GM12878 (cell line): ENCODE results near the gene SEMA7A. TPM values are rescaled to one million over a fixed set of nuclear protein-coding genes. Genes with fewer than 3 reads are reported as not detected.

Experiments
- ATAC-seq: fragments of 200-7000 bp; cut with Tn5 transposase; 3 replicates; pipeline ENCODE4 v1.9.1; 2020; ENCODE audit warnings: mild to moderate bottlenecking, moderate library complexity
- BruUV-seq: library from RNA; stranded (reverse); fragments of 400-500 nt; replicated peaks from 2 replicates; lab custom pipeline; 2021; lab: Mats Ljungman, UMichigan
- CTCF ChIA-PET: fragments of 300-600 bp; sonication (Branson Sonifier 250); formaldehyde crosslinking; extraction: SDS; loops from one replicate; lab custom pipeline; 2021; ENCODE audit warnings: inconsistent platforms; lab: Yijun Ruan, JAX
- POLR2A ChIA-PET: fragments of 350-600 bp; formaldehyde crosslinking; extraction: SDS; loops from one replicate; lab custom pipeline; 2021; ENCODE audit warnings: inconsistent platforms; lab: Charles Lee
- RAD21 ChIA-PET: fragments of 300-600 bp; sonication (Branson Sonifier 250); formaldehyde crosslinking; loops from one replicate; lab custom pipeline; 2023; ENCODE audit warnings: antibody characterized with exemption; ENCODE audit not compliant: unreplicated experiment; lab: Charles Lee
- SMC1A ChIA-PET: fragments of 300-600 bp; sonication (Branson Sonifier 250); formaldehyde crosslinking; loops from one replicate; lab custom pipeline; 2023; ENCODE audit not compliant: unreplicated experiment, uncharacterized antibody; lab: Charles Lee
- DNase-seq: peaks from one replicate; pipeline ENCODE4 v3.0.0-alpha.2; 2011; ENCODE audit warnings: low read depth, low spot score
- FAIRE-seq: peaks from 3 replicates; lab custom pipeline; 2011; peaks lifted over from hg19 to GRCh38; lab: Jason Lieb, UNC
- H2AFZ ChIP-seq: 2 replicates; pipeline ENCODE4 v1.6.0; 2011; ENCODE audit warnings: low read depth, low read length, control low read depth; ENCODE audit not compliant: control insufficient read depth
- H3K27ac ChIP-seq: 2 replicates; pipeline ENCODE4 v1.5.1; 2011; ENCODE audit warnings: control low read depth; ENCODE audit not compliant: control insufficient read depth, insufficient read depth
- H3K27me3 ChIP-seq, 2 experiments: replicated peaks in 1 of 2; 2 replicates each; pipeline versions ENCODE4 v1.6.0 to v1.6.1; 2011; ENCODE audit warnings: low read length in 1 of 2; ENCODE audit not compliant: control insufficient read depth in 2 of 2, insufficient read depth in 2 of 2
- H3K36me3 ChIP-seq, 2 experiments: 2 replicates each; pipeline ENCODE4 v1.5.1; 2011; ENCODE audit warnings: low read length in 1 of 2; ENCODE audit not compliant: control insufficient read depth in 2 of 2, insufficient read depth in 2 of 2
- H3K4me1 ChIP-seq: 2 replicates; pipeline ENCODE4 v1.6.1; 2011; ENCODE audit warnings: mild to moderate bottlenecking, low read length, moderate library complexity, mixed read lengths; ENCODE audit not compliant: control insufficient read depth, insufficient read depth
- H3K4me2 ChIP-seq: 2 replicates; pipeline ENCODE4 v1.6.0; 2011; ENCODE audit warnings: control low read depth; ENCODE audit not compliant: control insufficient read depth, insufficient read depth
- H3K4me3 ChIP-seq: fragments of 200-600 bp; sonication (generic); 2 replicates; pipeline ENCODE4 v1.5.1; 2016
- H3K79me2 ChIP-seq: 2 replicates; pipeline ENCODE4 v1.6.0; 2011; ENCODE audit warnings: low read length; ENCODE audit not compliant: control insufficient read depth, insufficient read depth
- H3K9ac ChIP-seq: 2 replicates; pipeline ENCODE4 v1.8.0; 2011; ENCODE audit warnings: low read length, control low read depth, mixed read lengths; ENCODE audit not compliant: control insufficient read depth, insufficient read depth
- H3K9me3 ChIP-seq: replicated peaks from 3 replicates; pipeline ENCODE4 v1.5.1; 2011; ENCODE audit warnings: mild to moderate bottlenecking, low read length; ENCODE audit not compliant: control insufficient read depth, insufficient read depth
- H4K20me1 ChIP-seq: 2 replicates; pipeline ENCODE4 v1.6.0; 2011; ENCODE audit not compliant: control insufficient read depth, insufficient read depth
- CBX5 ChIP-seq: sonication (generic); IDR thresholded peaks from 2 replicates; pipeline ENCODE4 v1.6.1; 2016; ENCODE audit warnings: low read depth, moderate library complexity, mild to moderate bottlenecking, inconsistent platforms
- DPF2 ChIP-seq: fragments of 450-650 bp; IDR thresholded peaks from 2 replicates; pipeline ENCODE4 v1.6.1; 2017; ENCODE audit warnings: mild to moderate bottlenecking
- GABPA ChIP-seq: IDR thresholded peaks from 2 replicates; pipeline ENCODE4 v1.6.1; 2014; ENCODE audit warnings: antibody characterized with exemption, low read depth, mild to moderate bottlenecking, inconsistent platforms
- IKZF2 ChIP-seq, 2 experiments: fragments of 450-650 bp; IDR thresholded peaks; 2 replicates each; pipeline ENCODE4 v1.6.1; 2017; ENCODE audit warnings: mild to moderate bottlenecking in 2 of 2, moderate library complexity in 2 of 2
- KDM1A ChIP-seq: fragments of 200-600 bp; sonication (generic); IDR thresholded peaks from 2 replicates; pipeline ENCODE4 v1.6.1; 2016; ENCODE audit warnings: borderline replicate concordance
- MLLT1 ChIP-seq: fragments of 450-650 bp; IDR thresholded peaks from 2 replicates; pipeline ENCODE4 v1.6.1; 2016; ENCODE audit warnings: mild to moderate bottlenecking
- MTA3 ChIP-seq: IDR thresholded peaks from 2 replicates; pipeline ENCODE4 v1.6.1; 2012; ENCODE audit warnings: low read length, inconsistent platforms, borderline replicate concordance
- NBN ChIP-seq: fragments of 450-650 bp; IDR thresholded peaks from 2 replicates; pipeline ENCODE4 v1.6.1; 2016
- NFIC ChIP-seq: IDR thresholded peaks from 2 replicates; pipeline ENCODE4 v1.6.1; 2012; ENCODE audit warnings: low read depth, mild to moderate bottlenecking, inconsistent platforms, low read length, moderate library complexity
- NR2C2 ChIP-seq: IDR thresholded peaks from 2 replicates; pipeline ENCODE4 v1.6.1; 2011; ENCODE audit warnings: borderline replicate concordance, low read depth; ENCODE audit not compliant: control insufficient read depth, insufficient read length
- PAX8 ChIP-seq: fragments of 450-650 bp; IDR thresholded peaks from 2 replicates; pipeline ENCODE4 v1.6.1; 2017; ENCODE audit warnings: mild to moderate bottlenecking, moderate library complexity
- PBX3 ChIP-seq: IDR thresholded peaks from 2 replicates; pipeline ENCODE4 v1.6.1; 2011; ENCODE audit warnings: mild to moderate bottlenecking, low read depth, low read length, moderate library complexity; ENCODE audit not compliant: insufficient replicate concordance
- PKNOX1 ChIP-seq: fragments of 450-650 bp; IDR thresholded peaks from 2 replicates; pipeline ENCODE4 v1.6.1; 2016; ENCODE audit warnings: mild to moderate bottlenecking
- POLR2A ChIP-seq: IDR thresholded peaks from 2 replicates; pipeline ENCODE4 v1.6.1; 2011; ENCODE audit warnings: low read depth, mild to moderate bottlenecking, low read length
- PRDM15 ChIP-seq: fragments of 450-650 bp; formaldehyde crosslinking; IDR thresholded peaks from 2 replicates; pipeline ENCODE4 v1.4.0; 2020; ENCODE audit warnings: mild to moderate bottlenecking, moderate library complexity
- SREBF2 ChIP-seq: IDR thresholded peaks from 2 replicates; pipeline ENCODE4 v1.6.1; 2012; ENCODE audit warnings: mild to moderate bottlenecking, low read length
- WGBS: methylation state at CpG from one replicate; pipeline ENCODE4 v1.1.6; 2016; ENCODE audit warnings: low lambda C conversion rate; ENCODE audit not compliant: insufficient replicate concordance, insufficient coverage; ENCODE audit errors: missing lambda C conversion rate; 5-methylcytosine and 5-hydroxymethylcytosine counted together
- in situ Hi-C: fragments of 300-500 bp; cut with MboI; formaldehyde crosslinking; loops from 9 replicates; pipeline ENCODE4 v1.14.3; 2018; ENCODE audit warnings: mixed read lengths
- intact Hi-C: fragments of 100-400 bp; cut with micrococcal nuclease; formaldehyde crosslinking; loops from one replicate; pipeline ENCODE4 v1.14.2; 2022; ENCODE audit not compliant: unreplicated experiment
- polyA plus RNA-seq, 11 experiments: library from polyadenylated mRNA; depleted of rRNA in 4 of 11; unstranded in 6 of 11; stranded (reverse) in 5 of 11; fragments of >200 nt; fragmentation: Nextera tagmentation in 4 of 11; fragmentation: Illumina TruSeq in 1 of 11; extraction: Ambion mirVana in 4 of 11; extraction: Trizol in 1 of 11; gene quantifications; 1 replicate in 1 of 11; 2 replicates in 10 of 11; pipeline versions ENCODE4 v1.2.1 to v1.2.3, GENCODE V29; 2011 to 2016; ENCODE audit warnings: inconsistent platforms in 2 of 11, missing spikeins in 2 of 11, low read depth in 1 of 11
- total RNA-seq, 4 experiments: library from RNA; depleted of rRNA in 3 of 4; stranded (reverse); fragments of >200 nt in 3 of 4; fragmentation: Illumina TruSeq in 1 of 4; extraction: Trizol in 1 of 4; gene quantifications; 2 replicates each; pipeline versions ENCODE4 v1.2.1 to v1.2.3, GENCODE V29; 2013 to 2021

Gene SEMA7A
- total and polyA plus RNA-seq, 10 of the 15 experiments (the other 5 are each of a cell fraction or from before 2014, with no cell fraction given), result 0.08 to 112 (median 53.5) TPM

GRCh38 chr15:74382004-74382816, 51.5 kb downstream of the SEMA7A start:
- Histone ChIP-seq H3K4me2 (peak overlapping the region; percentile 81; the same call in 1 of the 2 replicates), H3K9me3 (no peaks in the 10 kb centered on the region), H3K4me3 (no peak overlapping the region), H3K27me3 (no peaks in the 10 kb centered on the region), H2AFZ (no peak overlapping the region), H4K20me1 (no peaks in the 10 kb centered on the region), H3K79me2 (peaks cover 28% of the 10 kb centered on the region), H3K4me1 (peaks cover 71% of the 10 kb centered on the region), H3K36me3 (no peaks in the 10 kb centered on the region; a peak in 1 of 4 replicates), H3K9ac (peak overlapping the region; percentile 77), H3K27ac (peak overlapping the region; percentile 97)
- SMC1A ChIA-PET, result interaction anchor here (0.6 to 21.3 kb wide), 22 partner anchors 8 to 395 kb away, joined by 3 to 544 read pairs (median 4); partner anchors contain the start of genes SEMA7A and UBL7
- POLR2A ChIA-PET, result interaction anchor here (1.0 to 15.8 kb wide), 7 partner anchors 13 to 79 kb away, joined by 5 to 302 read pairs (median 7); partner anchors contain the start of genes SEMA7A and UBL7
- CTCF ChIA-PET, result interaction anchor here (0.8 to 21.7 kb wide), 18 partner anchors 8 to 398 kb away, joined by 3 to 655 read pairs (median 4); partner anchors contain the start of genes SEMA7A and UBL7
- no peak for DNase-seq
- BruUV-seq, result no TSS peak
- ATAC-seq, result peak; percentile 53
- RAD21 ChIA-PET, result interaction anchor here (0.8 to 7.4 kb wide), 14 partner anchors 13 to 405 kb away, joined by 3 to 262 read pairs (median 6); partner anchors contain the start of genes PML, SEMA7A and UBL7
- in situ Hi-C loops, result loop anchor here (5.0 kb wide), 2 partner anchors 55 to 160 kb away; partner anchors contain the start of gene ARID3B
- peak; percentile 94 for FAIRE-seq
- intact Hi-C loops, result loop anchor here (1.0 to 2.0 kb wide), 3 partner anchors 52 to 109 kb away; no protein-coding TSS in a partner anchor
- WGBS, result 37% methylated on average over 13 of the region's 13 CpGs
- TF ChIP-seq PAX8 (no peak), MTA3 (no peak), GABPA (no peak), NBN (0 out of 2 replicates have a peak, but pooled peaks have one; percentile 48), PKNOX1 (peak; percentile 59), DPF2 (peak; percentile 60), NR2C2 (no peak), NFIC (no peak), CBX5 (no peak), MLLT1 (no peak), POLR2A (no peak), PBX3 (no peak), IKZF2 (IDR thresholded peaks at IDR 0.05) (peak; percentile 77 to 82), PRDM15 (CRISPR knock-in tag) (no peak), KDM1A (no peak), SREBF2 (no peak)
